Activated CD4-positive, CD25-positive, alpha-beta regulatory T cell treated with anti-CD3 and anti-CD28 coated beads, Interleukin-2, amount 50 U/mL, for 72 hours (primary cell): ENCODE measurements around the gene ATR.
"Not testable (repeated sequence)": the region's sequence is repeated elsewhere in the genome, so short reads cannot be mapped to it uniquely, and the experiment has no call there.

Source experiments
- DNase-seq: peaks from one replicate; pipeline ENCODE4 v3.0.0; 2021

Gene ATR

GRCh38 chr3:142592268-142592667 is 13.7 kb upstream of the ATR start:
- DNase-seq = not testable (repeated sequence)

GRCh38 chr3:142588703-142589102 is 10.2 kb upstream of the ATR start:
- DNase-seq = no peak

- DNase-seq = no peak
These were observed 8.4 kb upstream of the ATR start for GRCh38 chr3:142586803-142587406.

GRCh38 chr3:142581070-142581469 is 2.5 kb upstream of the ATR start:
- not testable (repeated sequence) for DNase-seq

- DNase-seq = no peak
These were observed 1.5 kb upstream of the ATR start for GRCh38 chr3:142580061-142580423.

GRCh38 chr3:142577696-142578328 is 721 bp downstream of the ATR start:
- DNase-seq = no peak

- no peak for DNase-seq
These were observed 1.7 kb downstream of the ATR start for GRCh38 chr3:142576792-142577191.

- DNase-seq = no peak
These were observed 3.9 kb downstream of the ATR start for GRCh38 chr3:142574665-142575064.

- DNase-seq = not testable (repeated sequence)
These were observed 4.3 kb downstream of the ATR start for GRCh38 chr3:142574223-142574622.

GRCh38 chr3:142569422-142569821 is 9.1 kb downstream of the ATR start:
- DNase-seq = not testable (repeated sequence)

- no peak for DNase-seq
These were observed 10.0 kb downstream of the ATR start for GRCh38 chr3:142568393-142569017.

- no peak for DNase-seq
These were observed 12.4 kb downstream of the ATR start for GRCh38 chr3:142566096-142566495.

- no peak for DNase-seq
These were observed 15.0 kb downstream of the ATR start for GRCh38 chr3:142563496-142563997.

GRCh38 chr3:142560118-142560517 is 18.4 kb downstream of the ATR start:
- DNase-seq = no peak

- DNase-seq = no peak
These were observed 24.8 kb downstream of the ATR start for GRCh38 chr3:142553741-142554140.

GRCh38 chr3:142552579-142552978 is 26.0 kb downstream of the ATR start:
- DNase-seq = not testable (repeated sequence)

- DNase-seq = no peak
These were observed 28.5 kb downstream of the ATR start for GRCh38 chr3:142549986-142550385.

- no peak for DNase-seq
These were observed 35.2 kb downstream of the ATR start for GRCh38 chr3:142543307-142543706.

GRCh38 chr3:142542054-142542453 is 36.5 kb downstream of the ATR start:
- DNase-seq = no peak

GRCh38 chr3:142536519-142536918 is 42.0 kb downstream of the ATR start:
- no peak for DNase-seq

- DNase-seq = no peak
These were observed 44.0 kb downstream of the ATR start for GRCh38 chr3:142534543-142534942.

- no peak for DNase-seq
These were observed 48.2 kb downstream of the ATR start for GRCh38 chr3:142530296-142530695.

GRCh38 chr3:142523921-142524566 is 54.5 kb downstream of the ATR start:
- no peak for DNase-seq

- no peak for DNase-seq
These were observed 69.5 kb downstream of the ATR start for GRCh38 chr3:142509079-142509478.
